CD4-positive, alpha-beta T cell (primary cell): ENCODE results near the gene PELI2. TPM values are rescaled to one million over a fixed set of nuclear protein-coding genes. Genes with fewer than 3 reads are reported as not detected.

Source experiments
- ATAC-seq: fragments of 200-7000 bp; cut with Tn5 transposase; one replicate; pipeline ENCODE4 v1.10.0; 2022; ENCODE audit warnings: mild to moderate bottlenecking; ENCODE audit not compliant: poor library complexity
- CTCF ChIA-PET: fragments of 350-600 bp; sonication (Branson Sonifier 250); formaldehyde crosslinking; loops from one replicate; lab custom pipeline; 2021; ENCODE audit warnings: antibody characterized with exemption, inconsistent platforms; lab: Charles Lee
- POLR2A ChIA-PET: fragments of 350-600 bp; sonication (Branson Sonifier 250); formaldehyde crosslinking; loops from one replicate; lab custom pipeline; 2021; ENCODE audit warnings: antibody characterized with exemption, inconsistent platforms; lab: Charles Lee
- DNase-seq, 14 experiments: peaks; one replicate each; pipeline ENCODE4 v3.0.0-alpha.2; 2013 to 2020; ENCODE audit warnings: mixed read lengths in 2 of 14
- H3K27ac ChIP-seq, 2 donors: one replicate each; pipeline versions ENCODE4 v1.5.1 to v1.7.0; 2013; ENCODE audit warnings: low read length in 2 of 2, low read depth in 1 of 2, mild to moderate bottlenecking in 1 of 2
- H3K27me3 ChIP-seq, 2 experiments: 1 replicate in 1 of 2; 2 replicates in 1 of 2; pipeline versions ENCODE4 v1.6.1 to v1.7.0; 2013; ENCODE audit warnings: low read length in 2 of 2, control low read depth in 1 of 2, mild to moderate bottlenecking in 1 of 2, moderate library complexity in 1 of 2; ENCODE audit not compliant: insufficient read depth in 2 of 2, control insufficient read depth in 1 of 2
- H3K36me3 ChIP-seq: one replicate; pipeline ENCODE4 v1.6.1; 2013; ENCODE audit warnings: low read length, control low read depth; ENCODE audit not compliant: insufficient read depth
- H3K4me1 ChIP-seq: one replicate; pipeline ENCODE4 v1.6.1; 2013; ENCODE audit warnings: low read length, control low read depth; ENCODE audit not compliant: insufficient read depth
- H3K4me3 ChIP-seq: one replicate; pipeline ENCODE4 v1.5.1; 2013; ENCODE audit warnings: mild to moderate bottlenecking, low read length, moderate library complexity
- H3K9me3 ChIP-seq, 2 experiments: 1 replicate in 1 of 2; 2 replicates in 1 of 2; pipeline versions ENCODE4 v1.6.1 to v1.7.0; 2013; ENCODE audit warnings: low read length in 2 of 2, mild to moderate bottlenecking in 2 of 2, control low read depth in 1 of 2, moderate library complexity in 1 of 2; ENCODE audit not compliant: control insufficient read depth in 1 of 2, insufficient read depth in 1 of 2
- H3K27ac Mint-ChIP-seq: one replicate; pipeline ENCODE4 v1.8.0; 2020; ENCODE audit warnings: mixed read lengths
- H3K27me3 Mint-ChIP-seq: one replicate; pipeline ENCODE4 v1.8.0; 2021; ENCODE audit warnings: mixed read lengths
- H3K36me3 Mint-ChIP-seq: one replicate; pipeline ENCODE4 v1.8.0; 2021; ENCODE audit warnings: low read depth, mixed read lengths
- H3K4me1 Mint-ChIP-seq: one replicate; pipeline ENCODE4 v1.8.0; 2021; ENCODE audit warnings: low read depth, mixed read lengths
- H3K4me3 Mint-ChIP-seq: one replicate; pipeline ENCODE4 v1.8.0; 2020; ENCODE audit warnings: mild to moderate bottlenecking, mixed read lengths
- H3K9me3 Mint-ChIP-seq: one replicate; pipeline ENCODE4 v1.8.0; 2020; ENCODE audit warnings: mixed read lengths
- CTCF ChIP-seq: fragments of 200-600 bp; IDR thresholded peaks from one replicate; pipeline ENCODE4 v1.8.0; 2022; ENCODE audit warnings: antibody characterized with exemption, mild to moderate bottlenecking
- intact Hi-C, 2 experiments: fragments of 100-400 bp; cut with DNase I in 1 of 2; cut with micrococcal nuclease in 1 of 2; formaldehyde crosslinking; loops; one replicate each; pipeline versions ENCODE4 v1.15.1 to v1.9.0; 2023 to 2025; cut with DNase I, micrococcal nuclease
- total RNA-seq, 174 experiments: library from RNA in 2 of 174; stranded (reverse) in 2 of 174; gene quantifications; one replicate each; pipeline ENCODE4 v1.2.3 and lab custom pipeline; 2021 to 2026

Gene PELI2
- total RNA-seq, 2 experiments from 2014 or later, result 12.2 to 15.9 TPM

- H3K27me3 ChIP-seq, result no peaks in the 10 kb centered on the region
- H3K4me1 ChIP-seq, result peaks cover 6% of the 10 kb centered on the region
- no peaks in the 10 kb centered on the region for H3K9me3 Mint-ChIP-seq
- H3K9me3 ChIP-seq, result no peaks in the 10 kb centered on the region
- TF ChIP-seq CTCF, result no peak
- no peak overlapping the region for H3K4me3 ChIP-seq
- H3K27ac ChIP-seq, result no peak overlapping the region
- H3K27me3 Mint-ChIP-seq, result peaks cover 10% of the 10 kb centered on the region
- ChIA-PET CTCF (no interaction called here), POLR2A (no interaction called here)
- DNase-seq (no peak), ATAC-seq (no peak)
- H3K4me1 Mint-ChIP-seq, result peaks cover 48% of the 10 kb centered on the region
- no peak overlapping the region for H3K27ac Mint-ChIP-seq
- no peaks in the 10 kb centered on the region for H3K36me3 Mint-ChIP-seq
- no peak overlapping the region for H3K4me3 Mint-ChIP-seq
- intact Hi-C loops, result no loop called here
- H3K36me3 ChIP-seq, result no peaks in the 10 kb centered on the region
Measured at GRCh38 chr14:56136571-56137452, 18.6 kb downstream of the PELI2 start.

GRCh38 chr14:56137453-56137807 lies 19.2 kb downstream of the PELI2 start:
- Mint-ChIP-seq H3K9me3 (no peaks in the 10 kb centered on the region), H3K27ac (no peak overlapping the region), H3K27me3 (peaks cover 9% of the 10 kb centered on the region), H3K36me3 (no peaks in the 10 kb centered on the region), H3K4me3 (no peak overlapping the region), H3K4me1 (peaks cover 43% of the 10 kb centered on the region)
- no peak overlapping the region for H3K4me3 ChIP-seq
- no peak for ATAC-seq
- POLR2A ChIA-PET, result no interaction called here
- TF ChIP-seq CTCF, result no peak
- no peaks in the 10 kb centered on the region for H3K36me3 ChIP-seq
- intact Hi-C loops, result no loop called here
- H3K9me3 ChIP-seq, result no peaks in the 10 kb centered on the region
- no peaks in the 10 kb centered on the region for H3K4me1 ChIP-seq
- no peaks in the 10 kb centered on the region for H3K27me3 ChIP-seq
- no peak for DNase-seq
- CTCF ChIA-PET, result no interaction called here
- H3K27ac ChIP-seq, result no peak overlapping the region

GRCh38 chr14:56137849-56138248 lies 19.6 kb downstream of the PELI2 start:
- Histone ChIP-seq H3K9me3 (no peaks in the 10 kb centered on the region), H3K4me3 (no peak overlapping the region), H3K27me3 (no peaks in the 10 kb centered on the region), H3K4me1 (no peaks in the 10 kb centered on the region), H3K36me3 (no peaks in the 10 kb centered on the region), H3K27ac (no peak overlapping the region)
- peaks cover 39% of the 10 kb centered on the region for H3K4me1 Mint-ChIP-seq
- intact Hi-C loops, result no loop called here
- TF ChIP-seq CTCF, result no peak
- H3K9me3 Mint-ChIP-seq, result no peaks in the 10 kb centered on the region
- peaks cover 6% of the 10 kb centered on the region for H3K27me3 Mint-ChIP-seq
- no peak overlapping the region for H3K4me3 Mint-ChIP-seq
- CTCF ChIA-PET, result no interaction called here
- no peaks in the 10 kb centered on the region for H3K36me3 Mint-ChIP-seq
- DNase-seq, result no peak
- no peak overlapping the region for H3K27ac Mint-ChIP-seq
- POLR2A ChIA-PET, result no interaction called here
- no peak for ATAC-seq
